ENCODE results near the gene MEGF11. TPM values are rescaled to one million over a fixed set of nuclear protein-coding genes. Genes with fewer than 3 reads are reported as not detected.

The MEGF11 gene
- polyA plus RNA-seq, 1 experiment = 0.04 TPM

GRCh38 chr15:65937054-65937453 lies 316.5 kb downstream of the MEGF11 start:
- ChIA-PET CTCF (interaction anchor here (1.7 kb wide), 1 partner anchor 16 kb away, joined by 6 read pairs; no protein-coding TSS in a partner anchor), POLR2A (no interaction called here)
- Histone ChIP-seq H3K27me3 (ENCODE audit: control insufficient read depth, insufficient read depth, low read length) (no peaks in the 10 kb centered on the region; the same call in 1 of the 2 replicates), H3K4me3 (ENCODE audit: low read depth, low read length) (no peak overlapping the region), H3K36me3 (ENCODE audit: control insufficient read depth, insufficient read depth, low read length) (no peaks in the 10 kb centered on the region)
- no peak for DNase-seq (ENCODE audit: low read depth)
- TF ChIP-seq CTCF (IDR thresholded peaks at IDR 0.05; ENCODE audit: insufficient read depth, low read depth, low read length) = no peak

DNA sequence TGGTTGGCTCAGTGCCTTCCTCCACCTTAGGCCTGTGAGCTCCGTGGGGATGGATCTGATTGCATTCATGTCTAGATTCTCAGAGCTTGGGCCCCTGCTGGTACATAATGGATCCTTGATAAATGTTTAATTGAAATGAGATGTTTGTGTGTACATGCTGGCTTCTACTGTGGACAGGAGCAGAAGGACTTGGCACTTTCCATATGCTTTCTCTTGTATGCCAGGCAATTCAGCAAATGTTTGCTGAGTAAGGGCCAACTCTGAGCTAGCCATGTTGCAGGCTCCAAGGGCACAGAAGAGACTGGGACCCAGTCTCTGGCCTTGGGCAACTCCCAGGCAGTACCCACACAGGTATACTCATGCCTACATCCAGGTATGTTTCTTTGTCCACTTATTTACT lies 317.3 kb downstream of the MEGF11 start:
- no peak for TF ChIP-seq CTCF (IDR thresholded peaks at IDR 0.05; ENCODE audit: insufficient read depth, low read depth, low read length)
- CTCF ChIA-PET = interaction anchor here (1.7 kb wide), 1 partner anchor 15 kb away, joined by 6 read pairs; no protein-coding TSS in a partner anchor
- no peak for DNase-seq (ENCODE audit: low read depth)
- Histone ChIP-seq H3K36me3 (ENCODE audit: control insufficient read depth, insufficient read depth, low read length) (no peaks in the 10 kb centered on the region), H3K27me3 (ENCODE audit: control insufficient read depth, insufficient read depth, low read length) (no peaks in the 10 kb centered on the region; the same call in 1 of the 2 replicates), H3K4me3 (ENCODE audit: low read depth, low read length) (no peak overlapping the region)
- POLR2A ChIA-PET = no interaction called here

- CTCF ChIA-PET = no interaction called here
- POLR2A ChIA-PET = no interaction called here
- no peaks in the 10 kb centered on the region for H3K36me3 ChIP-seq (ENCODE audit: control insufficient read depth, insufficient read depth, low read length)
- no peaks in the 10 kb centered on the region; the same call in 1 of the 2 replicates for H3K27me3 ChIP-seq (ENCODE audit: control insufficient read depth, insufficient read depth, low read length)
- DNase-seq (ENCODE audit: low read depth) = no peak
- H3K4me3 ChIP-seq (ENCODE audit: low read depth, low read length) = no peak overlapping the region
- TF ChIP-seq CTCF (IDR thresholded peaks at IDR 0.05; ENCODE audit: insufficient read depth, low read depth, low read length) = no peak
These were observed 318.2 kb downstream of the MEGF11 start for GRCh38 chr15:65935391-65935790.

- no peak for TF ChIP-seq CTCF (IDR thresholded peaks at IDR 0.05; ENCODE audit: insufficient read depth, low read depth, low read length)
- H3K36me3 ChIP-seq (ENCODE audit: control insufficient read depth, insufficient read depth, low read length) = no peaks in the 10 kb centered on the region
- no peak for DNase-seq (ENCODE audit: low read depth)
- no peak overlapping the region for H3K4me3 ChIP-seq (ENCODE audit: low read depth, low read length)
- H3K27me3 ChIP-seq (ENCODE audit: control insufficient read depth, insufficient read depth, low read length) = no peaks in the 10 kb centered on the region; the same call in 1 of the 2 replicates
- ChIA-PET POLR2A (no interaction called here), CTCF (interaction anchor here (1.2 to 1.8 kb wide), 2 partner anchors 9 kb away, joined by 3 to 4 read pairs; no protein-coding TSS in a partner anchor)
These were observed 322.3 kb downstream of the MEGF11 start for GRCh38 chr15:65931221-65931620.

DNA sequence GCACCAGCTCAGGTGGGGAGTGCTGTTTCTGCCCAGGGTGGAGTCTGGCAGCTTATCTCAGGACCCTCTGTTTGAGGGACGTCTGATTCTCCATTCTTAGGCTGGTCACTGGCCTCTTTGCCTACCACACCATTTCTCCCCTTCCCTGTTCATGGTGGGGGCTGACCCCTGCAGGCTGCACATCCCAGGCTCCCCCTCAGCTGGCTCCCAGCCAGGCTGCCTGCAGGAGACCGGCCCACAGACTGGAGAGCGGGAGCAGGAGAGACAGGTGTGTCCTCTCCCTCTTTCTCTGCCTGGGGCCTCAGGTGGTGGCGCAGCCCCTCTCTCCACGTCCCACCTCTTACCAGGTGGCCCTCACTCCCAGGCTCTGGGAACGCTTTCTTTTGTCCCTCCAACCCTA lies 323.4 kb downstream of the MEGF11 start:
- Histone ChIP-seq H3K4me3 (ENCODE audit: low read depth, low read length) (no peak overlapping the region), H3K36me3 (ENCODE audit: control insufficient read depth, insufficient read depth, low read length) (no peaks in the 10 kb centered on the region), H3K27me3 (ENCODE audit: control insufficient read depth, insufficient read depth, low read length) (no peaks in the 10 kb centered on the region; the same call in 1 of the 2 replicates)
- POLR2A ChIA-PET = no interaction called here
- DNase-seq (ENCODE audit: low read depth) = no peak
- CTCF ChIA-PET = interaction anchor here (1.8 kb wide), 1 partner anchor 10 kb away, joined by 4 read pairs; no protein-coding TSS in a partner anchor
- no peak for TF ChIP-seq CTCF (IDR thresholded peaks at IDR 0.05; ENCODE audit: insufficient read depth, low read depth, low read length)
